PC-9 (cell line): Measurements from ENCODE around the gene GHR. TPM values are rescaled to one million over a fixed set of nuclear protein-coding genes. Genes with fewer than 3 reads are reported as not detected.

ENCODE experiments used
- BruUV-seq: library from RNA; stranded (reverse); fragments of 400-500 nt; replicated peaks from 2 replicates; lab custom pipeline; 2021; lab: Mats Ljungman, UMichigan
- CTCF ChIA-PET: fragments of 300-600 bp; sonication (Branson Sonifier 250); formaldehyde crosslinking; loops from one replicate; lab custom pipeline; 2022; ENCODE audit warnings: antibody characterized with exemption; lab: Charles Lee
- POLR2A ChIA-PET: fragments of 300-600 bp; sonication (Branson Sonifier 250); formaldehyde crosslinking; loops from one replicate; lab custom pipeline; 2022; ENCODE audit warnings: antibody characterized with exemption; ENCODE audit not compliant: unreplicated experiment; lab: Charles Lee
- DNase-seq, 2 experiments: peaks; one replicate each; pipeline versions ENCODE4 v3.0.0 to v3.0.0-alpha.2; 2015 to 2022; ENCODE audit warnings: mixed read lengths in 1 of 2
- H2AFZ ChIP-seq: fragments of 200-600 bp; sonication (generic); 2 replicates; pipeline ENCODE4 v1.8.1; 2017; ENCODE audit warnings: antibody characterized with exemption
- H3F3A ChIP-seq: fragments of 200-600 bp; sonication (generic); 2 replicates; pipeline ENCODE4 v1.8.1; 2017; ENCODE audit warnings: antibody characterized with exemption, mild to moderate bottlenecking, low read depth; ENCODE audit not compliant: insufficient read depth
- H3K27ac ChIP-seq: fragments of 200-600 bp; sonication (generic); 2 replicates; pipeline ENCODE4 v1.6.1; 2016; ENCODE audit warnings: mixed run types
- H3K27me3 ChIP-seq: fragments of 200-600 bp; sonication (generic); 2 replicates; pipeline ENCODE4 v1.6.1; 2016; ENCODE audit warnings: low read depth, mixed run types; ENCODE audit not compliant: insufficient read depth
- H3K36me3 ChIP-seq: fragments of 200-600 bp; sonication (generic); 2 replicates; pipeline ENCODE4 v1.6.1; 2016; ENCODE audit warnings: low read depth, mixed run types
- H3K4me1 ChIP-seq: fragments of 200-600 bp; sonication (generic); replicated peaks from 2 replicates; pipeline ENCODE4 v1.6.1; 2016; ENCODE audit warnings: mixed run types; ENCODE audit not compliant: insufficient read depth
- H3K4me2 ChIP-seq: fragments of 200-600 bp; sonication (generic); 2 replicates; pipeline ENCODE4 v1.6.1; 2017; ENCODE audit warnings: mixed run types
- H3K4me3 ChIP-seq: fragments of 200-600 bp; sonication (generic); 2 replicates; pipeline ENCODE4 v1.6.1; 2016; ENCODE audit warnings: mixed run types
- H3K79me2 ChIP-seq: fragments of 200-600 bp; sonication (generic); 2 replicates; pipeline ENCODE4 v1.6.1; 2017; ENCODE audit warnings: low read depth, mixed run types
- H3K9me2 ChIP-seq: fragments of 200-600 bp; sonication (generic); 2 replicates; pipeline ENCODE4 v1.8.1; 2017; ENCODE audit warnings: mild to moderate bottlenecking; ENCODE audit not compliant: insufficient read depth
- H3K9me3 ChIP-seq: fragments of 200-600 bp; sonication (generic); 2 replicates; pipeline ENCODE4 v1.8.1; 2016; ENCODE audit warnings: low read depth; ENCODE audit not compliant: insufficient read depth
- H4K20me1 ChIP-seq: fragments of 200-600 bp; sonication (generic); 2 replicates; pipeline ENCODE4 v1.8.1; 2017; ENCODE audit not compliant: insufficient read depth
- CTCF ChIP-seq: fragments of 200-600 bp; sonication (generic); conservative IDR thresholded peaks from 2 replicates; pipeline ENCODE4 v1.6.1; 2017; ENCODE audit warnings: mixed run types, antibody characterized with exemption, mild to moderate bottlenecking, moderate library complexity
- EZH2 ChIP-seq: fragments of 200-600 bp; sonication (generic); IDR thresholded peaks from 2 replicates; pipeline ENCODE4 v1.8.0; 2017; ENCODE audit warnings: antibody characterized with exemption, low read depth
- intact Hi-C: fragments of 100-400 bp; cut with micrococcal nuclease; formaldehyde crosslinking; loops from one replicate; pipeline ENCODE4 v1.10.0; 2022; ENCODE audit not compliant: unreplicated experiment
- total RNA-seq: library from RNA; stranded (reverse); gene quantifications from 2 replicates; pipeline ENCODE4 v1.2.3, GENCODE V29; 2021

GHR gene
- total RNA-seq, 1 experiment from 2014 or later = not detected

DNA sequence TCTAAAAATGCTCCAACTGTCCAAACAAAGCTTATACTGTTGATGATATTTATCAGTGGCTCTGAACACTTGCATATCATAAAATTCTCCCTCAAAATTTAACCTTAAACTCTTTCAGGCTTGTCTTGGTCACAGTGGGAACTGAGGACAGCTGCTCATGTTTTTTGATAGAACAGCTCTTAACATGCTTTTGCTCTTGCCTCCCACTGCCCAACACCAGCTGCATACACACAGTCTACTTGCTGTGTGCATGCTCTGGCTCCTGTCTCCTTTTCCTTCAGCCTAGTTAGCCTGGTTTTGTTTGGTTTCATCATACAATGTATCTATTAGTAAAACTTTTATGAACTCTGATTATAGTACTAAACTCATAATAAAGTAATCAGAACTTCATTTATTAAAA, 64.6 kb downstream of the GHR start:
- Histone ChIP-seq H3F3A (no peaks in the 10 kb centered on the region), H3K79me2 (no peaks in the 10 kb centered on the region), H3K36me3 (no peaks in the 10 kb centered on the region), H2AFZ (no peak overlapping the region), H3K4me2 (no peak overlapping the region), H3K9me2 (no peaks in the 10 kb centered on the region), H3K4me1 (no peaks in the 10 kb centered on the region), H4K20me1 (no peaks in the 10 kb centered on the region), H3K9me3 (no peaks in the 10 kb centered on the region), H3K27ac (no peak overlapping the region), H3K27me3 (peaks cover 12% of the 10 kb centered on the region; the same call in 1 of the 2 replicates), H3K4me3 (no peak overlapping the region)
- POLR2A ChIA-PET = no interaction called here
- CTCF ChIA-PET = no interaction called here
- BruUV-seq = no TSS peak
- no peak for TF ChIP-seq EZH2
- no peak for TF ChIP-seq CTCF
- intact Hi-C loops = no loop called here
- DNase-seq = peak in 1 of 2 experiments; percentile 8

DNA sequence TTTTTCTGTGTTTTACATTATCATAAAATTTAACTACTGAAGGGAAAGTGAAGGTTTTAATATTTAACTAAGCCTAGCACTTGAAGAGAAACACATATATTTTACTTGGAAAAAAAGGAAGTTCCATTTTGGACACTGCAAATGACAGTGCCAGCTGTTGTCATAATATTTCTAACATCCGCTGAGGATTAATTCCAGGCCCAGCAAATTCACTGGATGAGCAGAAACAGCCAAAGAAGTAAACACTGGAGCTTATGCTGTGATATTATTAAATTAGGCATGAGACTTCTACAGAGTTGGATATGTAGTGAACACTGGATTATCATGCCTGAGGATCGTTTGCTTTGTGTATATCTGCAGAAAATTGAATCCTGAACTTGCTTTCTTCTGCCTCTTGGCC, 67.6 kb downstream of the GHR start:
- ChIA-PET POLR2A (no interaction called here), CTCF (no interaction called here)
- Histone ChIP-seq H3K79me2 (no peaks in the 10 kb centered on the region), H3F3A (no peaks in the 10 kb centered on the region), H3K27ac (no peak overlapping the region), H3K36me3 (no peaks in the 10 kb centered on the region), H4K20me1 (no peaks in the 10 kb centered on the region), H3K9me2 (no peaks in the 10 kb centered on the region), H3K4me3 (no peak overlapping the region), H3K4me1 (no peaks in the 10 kb centered on the region), H2AFZ (no peak overlapping the region), H3K4me2 (no peak overlapping the region), H3K9me3 (no peaks in the 10 kb centered on the region), H3K27me3 (0 out of 2 replicates have a peak, but pooled peaks cover 4% of the 10 kb centered on the region)
- no peak for TF ChIP-seq EZH2
- no peak for TF ChIP-seq CTCF
- no TSS peak for BruUV-seq
- intact Hi-C loops = no loop called here
- DNase-seq = no peak

DNA sequence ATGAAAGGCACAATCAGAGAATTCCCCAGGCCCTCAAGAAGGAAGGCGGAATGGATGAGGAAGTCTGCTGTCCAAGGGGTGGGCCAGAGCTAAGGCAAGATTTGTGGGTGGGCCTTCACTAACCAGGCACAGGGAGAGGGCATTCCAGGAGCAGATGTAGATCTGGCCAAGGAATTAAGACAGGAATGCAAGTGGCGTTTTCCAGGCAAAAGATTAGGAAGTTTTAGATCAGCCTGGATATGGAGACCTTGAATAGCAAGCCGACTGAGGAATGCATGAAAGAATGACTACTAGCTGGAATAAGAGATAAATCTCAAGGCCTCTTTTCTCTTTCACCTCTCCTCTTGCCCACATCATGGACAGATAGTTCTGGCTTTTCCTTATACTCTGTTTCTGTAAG, 68.5 kb downstream of the GHR start:
- H3K4me2 ChIP-seq = no peak overlapping the region
- intact Hi-C loops = no loop called here
- TF ChIP-seq EZH2 (no peak), CTCF (no peak)
- POLR2A ChIA-PET = no interaction called here
- no peaks in the 10 kb centered on the region for H3F3A ChIP-seq
- no peaks in the 10 kb centered on the region for H3K9me3 ChIP-seq
- no peak overlapping the region for H3K27ac ChIP-seq
- no peak overlapping the region for H2AFZ ChIP-seq
- CTCF ChIA-PET = no interaction called here
- H3K36me3 ChIP-seq = no peaks in the 10 kb centered on the region
- no peak for DNase-seq
- H3K79me2 ChIP-seq = no peaks in the 10 kb centered on the region
- no peaks in the 10 kb centered on the region for H3K4me1 ChIP-seq
- BruUV-seq = no TSS peak
- no peaks in the 10 kb centered on the region for H4K20me1 ChIP-seq
- no peaks in the 10 kb centered on the region for H3K9me2 ChIP-seq
- H3K4me3 ChIP-seq = no peak overlapping the region
- 0 out of 2 replicates have a peak, but pooled peaks cover 4% of the 10 kb centered on the region for H3K27me3 ChIP-seq
